ENCODE measurements around the gene RPRML.
"Not testable (repeated sequence)": the region's sequence is repeated elsewhere in the genome, so short reads cannot be mapped to it uniquely, and the experiment has no call there.

The RPRML gene

DNA sequence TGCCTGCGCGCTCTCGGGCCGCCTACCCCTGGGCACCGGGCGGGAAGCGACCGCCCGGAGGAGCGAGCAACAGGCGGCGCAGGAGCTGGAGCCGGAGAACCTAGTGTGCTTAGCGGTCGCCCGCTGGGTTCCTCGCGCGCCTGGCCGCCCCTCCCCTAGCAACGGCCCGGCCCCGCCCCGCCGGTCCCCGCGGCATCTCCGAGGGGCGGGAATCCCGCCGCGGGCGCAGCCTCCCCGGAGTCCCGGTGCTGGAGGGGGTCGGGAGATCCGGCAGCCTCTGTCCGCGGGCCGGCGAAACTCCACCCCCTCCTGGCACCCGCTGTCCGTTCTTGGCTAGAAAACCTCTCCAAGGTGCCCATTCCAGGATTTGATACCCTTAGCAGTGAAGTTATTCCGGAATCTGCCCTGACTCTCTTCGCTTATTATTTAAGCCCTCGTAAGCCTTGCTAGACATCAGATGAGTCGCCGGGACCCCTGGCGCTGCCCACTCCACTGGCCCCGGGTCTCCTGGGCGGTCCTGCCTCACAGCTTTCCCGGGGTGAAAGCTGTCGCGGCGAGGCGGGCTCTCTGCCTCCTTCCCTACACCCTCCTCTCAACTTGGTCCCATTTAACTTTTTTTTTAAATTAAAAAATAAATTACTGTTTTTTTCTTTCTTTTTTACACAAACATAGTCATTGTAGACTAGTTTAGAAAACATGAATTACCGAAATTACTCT lies at the start of gene RPRML:
Gene RPRML (minus strand): TSS at position 107 of the 717 bp plus-strand sequence. CDS start 246 bp downstream, outside the sequence.
- peaks cover 3% of the 10 kb centered on the region for H3K36me3 ChIP-seq (ENCODE audit: control insufficient read depth, insufficient read depth, low read length)
- H3K9me3 ChIP-seq (ENCODE audit: control insufficient read depth, insufficient read depth, low read length): no peaks in the 10 kb centered on the region
- peaks cover 18% of the 10 kb centered on the region for H3K4me1 ChIP-seq (ENCODE audit: control insufficient read depth, insufficient read depth, low read length)
- peak within 1 kb of the TSS; percentile 79 for H3K4me3 ChIP-seq (ENCODE audit: low read depth, low read length)
- peak within 1 kb of the TSS; percentile 0 for H3K9ac ChIP-seq (ENCODE audit: low read depth, low read length)
- H3K27me3 ChIP-seq (ENCODE audit: control insufficient read depth, insufficient read depth, low read length): peaks cover 23% of the 10 kb centered on the region

DNA sequence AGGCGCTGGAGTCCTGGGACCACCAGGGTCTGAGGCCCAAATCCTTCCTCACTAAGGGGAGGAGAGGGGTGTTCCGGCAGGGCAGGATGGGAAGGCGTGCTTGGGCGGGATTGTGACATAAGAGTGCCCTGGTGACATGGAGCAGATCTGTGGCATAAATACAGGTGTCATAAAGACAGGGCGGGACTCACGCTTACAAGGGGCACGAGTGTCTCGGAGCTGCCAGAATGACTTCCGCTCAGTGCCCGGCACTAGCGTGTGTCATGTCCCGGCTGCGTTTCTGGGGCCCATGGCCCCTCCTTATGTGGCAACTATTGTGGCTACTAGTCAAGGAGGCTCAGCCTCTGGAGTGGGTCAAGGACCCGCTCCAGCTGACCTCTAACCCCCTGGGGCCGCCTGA lies 37.9 kb upstream of the RPRML start:
- not testable (repeated sequence) for H3K4me3 ChIP-seq (ENCODE audit: low read depth, low read length); H3K9me3 ChIP-seq (ENCODE audit: control insufficient read depth, insufficient read depth, low read length); H3K9ac ChIP-seq (ENCODE audit: low read depth, low read length); H3K4me1 ChIP-seq (ENCODE audit: control insufficient read depth, insufficient read depth, low read length); H3K36me3 ChIP-seq (ENCODE audit: control insufficient read depth, insufficient read depth, low read length); H3K27me3 ChIP-seq (ENCODE audit: control insufficient read depth, insufficient read depth, low read length)

DNA sequence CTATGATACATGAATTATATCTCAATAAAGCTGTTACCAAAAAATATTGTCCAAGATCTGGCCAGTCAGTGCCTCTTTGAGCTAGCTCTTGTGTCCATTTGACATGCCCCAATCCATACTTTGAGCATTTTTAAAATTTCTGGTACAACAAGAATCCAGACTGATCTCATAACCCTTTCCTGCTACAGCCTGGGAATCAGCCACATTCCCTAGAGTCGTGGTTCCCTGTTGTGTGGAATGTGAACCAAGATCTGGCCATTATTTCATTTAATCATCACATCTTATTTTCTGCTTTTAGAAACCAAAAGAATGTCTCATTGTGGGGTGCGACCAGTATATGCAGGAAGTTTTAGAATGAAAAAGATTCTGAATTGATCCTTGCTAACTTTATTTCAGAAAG lies 34.3 kb upstream of the RPRML start:
- no peaks in the 10 kb centered on the region for H3K9me3 ChIP-seq (ENCODE audit: control insufficient read depth, insufficient read depth, low read length)
- H3K27me3 ChIP-seq (ENCODE audit: control insufficient read depth, insufficient read depth, low read length): no peaks in the 10 kb centered on the region
- no peak overlapping the region for H3K9ac ChIP-seq (ENCODE audit: low read depth, low read length)
- no peaks in the 10 kb centered on the region for H3K4me1 ChIP-seq (ENCODE audit: control insufficient read depth, insufficient read depth, low read length)
- H3K36me3 ChIP-seq (ENCODE audit: control insufficient read depth, insufficient read depth, low read length): no peaks in the 10 kb centered on the region
- no peak overlapping the region for H3K4me3 ChIP-seq (ENCODE audit: low read depth, low read length)

DNA sequence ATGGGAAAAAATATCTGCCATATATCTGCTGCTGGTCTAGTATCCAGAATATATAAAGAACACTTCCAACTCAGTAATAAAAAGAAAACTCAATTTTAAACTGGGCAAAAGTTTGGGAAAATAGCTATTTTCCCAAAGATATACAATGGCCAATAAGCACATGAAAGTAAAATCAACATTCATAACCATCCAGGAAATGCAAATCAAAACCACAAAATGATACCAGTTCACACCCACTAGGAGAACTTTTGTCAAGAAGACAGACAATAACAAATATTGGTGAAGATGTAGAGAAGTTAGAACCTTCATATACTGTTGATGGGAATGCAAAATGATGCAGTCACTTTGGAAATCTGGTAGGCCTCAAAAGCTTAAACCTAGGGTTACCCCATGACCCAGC lies 33.4 kb upstream of the RPRML start:
- H3K9me3 ChIP-seq (ENCODE audit: control insufficient read depth, insufficient read depth, low read length): no peaks in the 10 kb centered on the region
- H3K9ac ChIP-seq (ENCODE audit: low read depth, low read length): no peak overlapping the region
- no peak overlapping the region for H3K4me3 ChIP-seq (ENCODE audit: low read depth, low read length)
- H3K36me3 ChIP-seq (ENCODE audit: control insufficient read depth, insufficient read depth, low read length): no peaks in the 10 kb centered on the region
- no peaks in the 10 kb centered on the region for H3K4me1 ChIP-seq (ENCODE audit: control insufficient read depth, insufficient read depth, low read length)
- H3K27me3 ChIP-seq (ENCODE audit: control insufficient read depth, insufficient read depth, low read length): no peaks in the 10 kb centered on the region

DNA sequence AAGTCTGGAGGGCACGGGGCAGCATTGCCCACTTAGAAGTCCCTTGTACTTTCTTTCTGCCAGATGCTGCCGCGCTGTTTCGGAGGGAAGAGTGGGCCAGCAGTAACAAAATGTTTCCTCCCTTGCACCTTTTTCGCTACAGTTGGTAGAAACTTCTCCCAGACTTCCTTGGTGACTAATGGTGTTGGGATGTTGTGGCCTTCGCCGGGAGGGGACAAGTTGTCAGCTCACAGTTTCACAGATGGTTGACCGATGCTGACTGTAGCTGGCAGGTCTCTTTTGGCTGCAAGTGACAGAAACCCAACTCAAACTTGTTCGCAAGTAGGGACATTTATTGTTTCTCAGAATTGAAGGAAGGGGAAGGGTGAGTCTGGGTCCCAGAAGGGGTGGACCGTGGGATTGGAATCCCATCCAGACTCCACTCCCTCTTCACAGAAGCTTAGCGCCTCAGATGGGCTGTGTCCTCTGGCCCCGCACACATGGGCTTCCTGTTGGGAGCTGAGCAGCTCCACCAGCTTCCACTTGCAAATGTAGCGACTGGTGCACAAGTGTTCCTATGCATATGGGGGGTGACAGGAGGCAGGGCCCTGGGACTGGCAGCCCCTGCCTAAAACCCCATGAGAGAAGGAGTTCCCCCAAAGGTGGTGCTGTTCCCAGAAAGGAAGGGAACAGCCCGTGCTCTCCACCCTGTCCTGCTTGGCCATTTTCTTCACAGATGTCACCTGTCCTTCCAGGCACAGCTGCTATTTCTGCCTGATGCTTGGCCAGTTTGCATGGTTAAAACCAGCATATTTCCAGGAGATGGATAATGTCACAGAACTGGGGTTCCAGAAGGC lies 30.9 kb upstream of the RPRML start:
- Histone ChIP-seq H3K9ac (ENCODE audit: low read depth, low read length) (no peak overlapping the region), H3K4me3 (ENCODE audit: low read depth, low read length) (no peak overlapping the region), H3K27me3 (ENCODE audit: control insufficient read depth, insufficient read depth, low read length) (no peaks in the 10 kb centered on the region), H3K4me1 (ENCODE audit: control insufficient read depth, insufficient read depth, low read length) (no peaks in the 10 kb centered on the region), H3K9me3 (ENCODE audit: control insufficient read depth, insufficient read depth, low read length) (no peaks in the 10 kb centered on the region), H3K36me3 (ENCODE audit: control insufficient read depth, insufficient read depth, low read length) (no peaks in the 10 kb centered on the region)

DNA sequence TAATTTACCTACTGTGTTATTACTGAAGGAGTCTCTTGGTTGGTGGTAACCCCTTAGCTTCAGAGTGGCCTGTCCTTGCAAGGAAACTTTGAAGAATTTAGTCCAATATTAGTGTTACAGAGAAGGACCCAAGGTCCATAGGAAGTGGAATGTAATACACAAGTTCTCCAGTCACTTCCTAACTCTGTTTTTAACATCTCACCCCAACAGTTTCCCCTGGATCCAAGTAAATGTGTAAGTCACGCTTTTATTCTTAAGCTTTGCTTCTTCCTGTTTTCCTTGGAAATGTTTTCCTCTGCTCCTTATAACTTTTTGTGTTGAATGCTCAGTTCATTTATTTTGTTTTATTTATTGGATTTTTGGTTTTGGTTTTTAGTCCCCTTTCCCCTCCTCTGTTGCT lies 25.9 kb upstream of the RPRML start:
- H3K36me3 ChIP-seq (ENCODE audit: control insufficient read depth, insufficient read depth, low read length): no peaks in the 10 kb centered on the region
- no peak overlapping the region for H3K4me3 ChIP-seq (ENCODE audit: low read depth, low read length)
- H3K27me3 ChIP-seq (ENCODE audit: control insufficient read depth, insufficient read depth, low read length): no peaks in the 10 kb centered on the region
- no peaks in the 10 kb centered on the region for H3K9me3 ChIP-seq (ENCODE audit: control insufficient read depth, insufficient read depth, low read length)
- no peaks in the 10 kb centered on the region for H3K4me1 ChIP-seq (ENCODE audit: control insufficient read depth, insufficient read depth, low read length)
- H3K9ac ChIP-seq (ENCODE audit: low read depth, low read length): no peak overlapping the region

DNA sequence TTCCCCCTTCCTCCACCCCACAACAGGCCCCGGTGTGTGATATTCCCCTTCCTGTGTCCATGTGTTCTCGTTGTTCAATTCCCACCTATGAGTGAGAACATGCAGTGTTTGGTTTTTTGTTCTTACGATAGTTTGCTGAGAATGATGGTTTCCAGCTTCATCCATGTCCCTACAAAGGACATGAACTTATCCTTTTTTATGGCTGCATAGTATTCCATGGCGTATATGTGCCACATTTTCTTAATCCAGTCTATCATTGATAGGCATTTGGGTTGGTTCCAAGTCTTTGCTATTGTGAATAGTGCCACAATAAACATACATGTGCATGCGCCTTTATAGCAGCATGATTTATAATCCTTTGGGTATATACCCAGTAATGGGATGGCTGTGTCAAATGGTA lies 24.8 kb upstream of the RPRML start:
- not testable (repeated sequence) for H3K9ac ChIP-seq (ENCODE audit: low read depth, low read length); H3K4me1 ChIP-seq (ENCODE audit: control insufficient read depth, insufficient read depth, low read length); H3K36me3 ChIP-seq (ENCODE audit: control insufficient read depth, insufficient read depth, low read length); H3K27me3 ChIP-seq (ENCODE audit: control insufficient read depth, insufficient read depth, low read length); H3K4me3 ChIP-seq (ENCODE audit: low read depth, low read length); H3K9me3 ChIP-seq (ENCODE audit: control insufficient read depth, insufficient read depth, low read length)

DNA sequence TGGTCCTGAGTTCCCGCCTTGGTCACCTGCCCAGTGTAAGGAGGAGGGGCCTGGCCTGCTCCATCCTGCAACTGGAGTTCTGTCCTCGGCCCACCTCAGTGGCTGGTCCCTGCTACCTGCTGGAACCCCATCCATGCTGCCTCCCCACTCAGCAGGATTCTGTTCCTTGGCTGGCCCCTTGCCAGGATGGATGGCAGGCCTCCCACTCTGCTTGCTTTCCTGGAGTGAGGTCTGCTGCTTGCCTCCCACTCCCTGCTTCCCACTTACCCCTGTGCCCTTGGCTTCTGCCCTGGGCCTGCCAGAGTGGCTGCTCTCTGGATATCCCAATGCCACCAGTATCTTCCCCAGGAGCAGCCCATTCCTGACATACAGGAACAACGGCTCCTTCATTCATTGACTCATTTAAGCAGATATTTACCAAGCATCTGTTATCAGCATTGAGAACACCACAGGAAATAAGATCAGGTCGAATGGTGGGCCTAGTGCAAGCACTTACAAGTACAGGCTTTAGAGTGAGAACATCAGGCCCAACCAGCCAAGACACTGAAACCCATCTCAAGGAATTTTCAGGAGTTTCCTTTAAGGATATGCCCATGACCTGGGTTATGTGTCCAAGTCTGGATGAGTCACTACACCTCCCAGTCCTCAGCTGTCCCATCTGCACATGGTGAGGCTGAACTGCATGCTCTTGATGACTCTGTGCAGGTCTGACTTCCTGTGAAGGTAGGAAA lies 17.0 kb upstream of the RPRML start:
- H3K9me3 ChIP-seq (ENCODE audit: control insufficient read depth, insufficient read depth, low read length): no peaks in the 10 kb centered on the region
- H3K4me3 ChIP-seq (ENCODE audit: low read depth, low read length): no peak overlapping the region
- no peaks in the 10 kb centered on the region for H3K4me1 ChIP-seq (ENCODE audit: control insufficient read depth, insufficient read depth, low read length)
- no peaks in the 10 kb centered on the region for H3K36me3 ChIP-seq (ENCODE audit: control insufficient read depth, insufficient read depth, low read length)
- no peaks in the 10 kb centered on the region for H3K27me3 ChIP-seq (ENCODE audit: control insufficient read depth, insufficient read depth, low read length)
- H3K9ac ChIP-seq (ENCODE audit: low read depth, low read length): no peak overlapping the region

DNA sequence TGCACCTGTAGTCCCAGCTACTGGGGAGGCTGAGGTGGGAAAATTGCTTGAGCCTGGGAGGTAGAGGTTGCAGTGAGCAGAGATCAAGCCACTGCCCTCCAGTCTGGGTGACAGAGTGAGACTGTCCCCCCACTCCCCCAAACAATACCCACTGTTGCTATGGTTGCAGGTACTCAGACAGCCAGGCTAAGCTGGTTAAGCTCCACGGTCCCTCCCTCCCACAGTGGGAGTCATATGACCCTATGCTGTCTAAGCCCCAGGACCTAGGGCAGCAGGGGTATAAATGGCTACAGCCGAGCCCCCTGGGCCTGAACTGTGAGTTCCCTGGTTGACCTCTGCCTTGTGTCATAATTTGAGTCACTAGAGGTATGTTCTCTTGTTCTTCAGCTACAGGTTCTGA lies 15.9 kb upstream of the RPRML start:
- Histone ChIP-seq H3K4me1 (ENCODE audit: control insufficient read depth, insufficient read depth, low read length) (no peaks in the 10 kb centered on the region), H3K9ac (ENCODE audit: low read depth, low read length) (no peak overlapping the region), H3K9me3 (ENCODE audit: control insufficient read depth, insufficient read depth, low read length) (no peaks in the 10 kb centered on the region), H3K4me3 (ENCODE audit: low read depth, low read length) (no peak overlapping the region), H3K27me3 (ENCODE audit: control insufficient read depth, insufficient read depth, low read length) (no peaks in the 10 kb centered on the region), H3K36me3 (ENCODE audit: control insufficient read depth, insufficient read depth, low read length) (no peaks in the 10 kb centered on the region)

DNA sequence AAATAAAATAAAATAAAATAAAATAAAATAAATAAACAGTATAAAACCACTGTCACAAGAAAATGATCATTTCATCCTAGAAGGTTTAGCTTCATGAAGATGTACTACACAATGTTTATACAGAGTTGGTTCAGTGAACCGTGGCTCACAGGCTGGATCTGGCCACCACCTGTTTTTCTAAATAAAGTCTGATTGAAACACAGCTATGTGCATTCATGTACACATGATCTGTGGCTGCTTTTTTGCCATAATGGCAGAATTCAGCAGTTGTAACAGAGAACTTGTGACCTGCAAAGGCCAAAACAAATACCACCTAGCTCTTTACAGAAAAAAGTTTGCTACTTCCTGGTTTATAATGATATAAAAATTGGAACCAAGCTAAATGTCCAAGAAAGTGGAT lies 12.6 kb upstream of the RPRML start:
- H3K9ac ChIP-seq (ENCODE audit: low read depth, low read length): no peak overlapping the region
- no peaks in the 10 kb centered on the region for H3K36me3 ChIP-seq (ENCODE audit: control insufficient read depth, insufficient read depth, low read length)
- H3K27me3 ChIP-seq (ENCODE audit: control insufficient read depth, insufficient read depth, low read length): no peaks in the 10 kb centered on the region
- H3K4me1 ChIP-seq (ENCODE audit: control insufficient read depth, insufficient read depth, low read length): no peaks in the 10 kb centered on the region
- H3K4me3 ChIP-seq (ENCODE audit: low read depth, low read length): no peak overlapping the region
- H3K9me3 ChIP-seq (ENCODE audit: control insufficient read depth, insufficient read depth, low read length): no peaks in the 10 kb centered on the region

DNA sequence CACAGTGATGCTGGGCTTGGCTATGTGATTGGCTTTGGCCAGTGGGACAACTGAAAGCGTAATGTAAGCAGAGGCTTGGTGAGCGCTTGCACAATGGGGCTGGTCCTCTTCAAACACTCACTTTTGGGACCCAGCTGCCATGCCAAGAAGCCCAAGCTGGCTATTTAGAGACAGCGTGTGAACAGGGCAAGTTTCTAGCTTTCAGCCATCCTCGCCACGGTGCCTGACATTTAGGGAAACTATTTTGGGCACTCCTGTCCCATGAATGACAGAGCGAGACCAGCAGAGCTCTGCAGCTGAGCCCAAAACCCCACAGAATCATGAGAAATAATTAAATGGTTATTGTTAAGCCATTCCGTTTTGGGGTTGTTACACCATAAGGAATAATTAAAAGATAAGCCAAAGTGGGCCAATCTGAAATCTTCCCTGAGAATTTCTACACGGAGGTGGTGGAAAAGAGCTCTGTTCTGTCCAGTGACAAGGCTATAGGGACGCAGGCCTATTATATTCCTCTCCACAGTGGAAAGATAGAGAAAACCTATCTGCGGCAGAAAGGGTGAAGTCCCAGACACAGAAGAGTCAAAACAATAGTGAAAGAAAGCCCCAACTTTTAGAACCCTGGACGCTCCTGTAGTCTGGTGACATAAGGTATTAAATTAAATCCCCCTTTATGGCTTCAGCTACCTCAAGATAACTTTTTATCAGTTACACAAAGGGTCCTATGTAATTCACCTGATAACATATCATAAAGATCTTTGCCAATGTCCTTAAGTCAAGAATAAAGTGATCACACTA lies 10.8 kb upstream of the RPRML start:
- Histone ChIP-seq H3K9ac (ENCODE audit: low read depth, low read length) (no peak overlapping the region), H3K4me3 (ENCODE audit: low read depth, low read length) (no peak overlapping the region), H3K4me1 (ENCODE audit: control insufficient read depth, insufficient read depth, low read length) (no peaks in the 10 kb centered on the region), H3K27me3 (ENCODE audit: control insufficient read depth, insufficient read depth, low read length) (no peaks in the 10 kb centered on the region), H3K36me3 (ENCODE audit: control insufficient read depth, insufficient read depth, low read length) (no peaks in the 10 kb centered on the region), H3K9me3 (ENCODE audit: control insufficient read depth, insufficient read depth, low read length) (no peaks in the 10 kb centered on the region)
